ENCODE results near the gene TMED10. TPM values are rescaled to one million over a fixed set of nuclear protein-coding genes. Genes with fewer than 3 reads are reported as not detected.

Gene TMED10
- polyA plus RNA-seq, 1 donor from 2014 or later = 184 TPM

DNA sequence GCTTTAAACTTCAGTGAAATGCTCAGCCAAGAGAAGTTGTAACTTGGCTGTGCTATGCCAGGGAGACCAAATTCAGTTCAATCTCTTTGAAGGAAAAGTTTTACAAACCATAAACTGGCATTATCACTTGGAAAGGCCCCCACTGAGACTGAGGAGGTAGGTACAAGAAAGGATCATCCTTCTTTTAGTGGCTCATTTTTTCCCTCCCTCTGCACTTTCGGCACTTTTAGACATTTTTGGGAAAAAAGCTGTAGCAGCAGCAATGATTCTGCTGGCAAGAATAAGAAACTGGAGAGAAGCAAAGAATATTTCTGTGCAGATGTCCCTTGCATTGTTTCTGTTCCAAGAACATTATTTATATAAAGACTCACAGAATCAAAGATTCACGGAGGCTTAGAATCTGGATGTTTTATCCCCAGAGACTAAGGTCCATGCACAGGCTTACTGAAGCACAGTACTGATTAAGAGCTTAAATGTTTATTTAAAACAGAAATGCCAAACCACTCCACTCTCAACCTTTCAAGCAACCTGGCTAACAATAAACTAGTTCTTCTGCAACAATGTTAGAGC lies 94.7 kb downstream of the TMED10 start:
- H3K4me1 Mint-ChIP-seq = no peaks in the 10 kb centered on the region
- peaks cover 3% of the 10 kb centered on the region for H3K36me3 Mint-ChIP-seq
- no peak overlapping the region for H3K27ac Mint-ChIP-seq
- H3K27me3 Mint-ChIP-seq = no peaks in the 10 kb centered on the region
- H3K4me3 Mint-ChIP-seq = no peak overlapping the region
- H3K9me3 Mint-ChIP-seq = no peaks in the 10 kb centered on the region

Other genes with a start within 250 kb of the TMED10 start
- gene PGF, start 221.0 kb downstream of the TMED10 start, polyA plus RNA-seq = not detected
- gene EIF2B2, start 173.7 kb downstream of the TMED10 start, polyA plus RNA-seq = 29.2 TPM
- gene MLH3, start 125.1 kb downstream of the TMED10 start, polyA plus RNA-seq = 8.4 TPM
- gene ACYP1, start 112.6 kb downstream of the TMED10 start, polyA plus RNA-seq = 15.2 TPM
- gene ZC2HC1C, start 107.0 kb downstream of the TMED10 start, polyA plus RNA-seq = 3.1 TPM
- gene NEK9, start 49.6 kb downstream of the TMED10 start, polyA plus RNA-seq = 16.9 TPM
- 487 TPM for gene FOS, start 102.2 kb upstream of the TMED10 start, polyA plus RNA-seq

Data from IgD-negative memory B cell (primary cell).